ENCODE measurements around the gene SLC30A3. TPM values are rescaled to one million over a fixed set of nuclear protein-coding genes. Genes with fewer than 3 reads are reported as not detected.

SLC30A3 gene
- total RNA-seq, 1 experiment from 2014 or later = 1.5 TPM

GRCh38 chr2:27211943-27212625 lies 50.8 kb downstream of the SLC30A3 start, which contains the start of the genes ATRAID and SLC5A6:
ATRAID (plus strand) TSS chr2:27212041; CDS start chr2:27212369, 328 bp downstream.
SLC5A6 (minus strand) TSS chr2:27212268; CDS start chr2:27207650, 4,618 bp downstream.
- DNase-seq = peak; percentile 77 to 89
- POLR2A ChIA-PET (ENCODE audit: unreplicated experiment) = interaction anchor here (0.6 to 0.7 kb wide), 4 partner anchors 57 to 147 kb away, joined by 3 to 6 read pairs (median 4); no protein-coding TSS in a partner anchor
- intact Hi-C loops (cut with micrococcal nuclease; ENCODE audit: unreplicated experiment) = loop anchor here (1.0 to 10.0 kb wide), 5 partner anchors 21 to 250 kb away; partner anchors contain the start of genes MPV17, PREB, PRR30 and TRIM54
- TF ChIP-seq EZH2 (IDR thresholded peaks at IDR 0.05; ENCODE audit: low read depth) (no peak), CTCF (conservative IDR thresholded peaks at IDR 0.05) (no peak)
- CTCF ChIA-PET = no interaction called here
- Histone ChIP-seq H3K79me2 (ENCODE audit: low read depth) (peaks cover 24% of the 10 kb centered on the region), H3K4me1 (replicated peaks; ENCODE audit: insufficient read depth) (peaks cover 36% of the 10 kb centered on the region), H3K9me2 (ENCODE audit: insufficient read depth) (no peaks in the 10 kb centered on the region), H3K4me3 (peak within 1 kb of the TSS; percentile 82), H3K36me3 (ENCODE audit: low read depth) (peaks cover 15% of the 10 kb centered on the region; the same call in 1 of the 2 replicates), H3K27me3 (ENCODE audit: insufficient read depth, low read depth) (no peaks in the 10 kb centered on the region), H2AFZ (peak within 1 kb of the TSS; percentile 92), H3K4me2 (peak within 1 kb of the TSS; percentile 93), H4K20me1 (ENCODE audit: insufficient read depth) (no peaks in the 10 kb centered on the region), H3F3A (ENCODE audit: insufficient read depth, low read depth) (peaks cover 46% of the 10 kb centered on the region), H3K27ac (peak within 1 kb of the TSS; percentile 82), H3K9me3 (ENCODE audit: insufficient read depth, low read depth) (no peaks in the 10 kb centered on the region)
- BruUV-seq (replicated peaks) = no TSS peak

GRCh38 chr2:27211241-27211942 lies 51.5 kb downstream of the SLC30A3 start:
- Histone ChIP-seq H4K20me1 (ENCODE audit: insufficient read depth) (no peaks in the 10 kb centered on the region), H3K4me1 (replicated peaks; ENCODE audit: insufficient read depth) (peaks cover 33% of the 10 kb centered on the region), H3K4me3 (peak overlapping the region; percentile 82), H3K27me3 (ENCODE audit: insufficient read depth, low read depth) (no peaks in the 10 kb centered on the region), H3K4me2 (peak overlapping the region; percentile 93), H3K9me3 (ENCODE audit: insufficient read depth, low read depth) (no peaks in the 10 kb centered on the region), H3K9me2 (ENCODE audit: insufficient read depth) (no peaks in the 10 kb centered on the region), H3K27ac (peak overlapping the region; percentile 82), H2AFZ (peak overlapping the region; percentile 92), H3K36me3 (ENCODE audit: low read depth) (peaks cover 18% of the 10 kb centered on the region; the same call in 1 of the 2 replicates), H3K79me2 (ENCODE audit: low read depth) (peaks cover 24% of the 10 kb centered on the region), H3F3A (ENCODE audit: insufficient read depth, low read depth) (peaks cover 40% of the 10 kb centered on the region)
- TSS peak; percentile 75 for BruUV-seq (replicated peaks)
- TF ChIP-seq EZH2 (IDR thresholded peaks at IDR 0.05; ENCODE audit: low read depth) (no peak), CTCF (conservative IDR thresholded peaks at IDR 0.05) (no peak)
- intact Hi-C loops (cut with micrococcal nuclease; ENCODE audit: unreplicated experiment) = loop anchor here (1.0 to 10.0 kb wide), 5 partner anchors 20 to 249 kb away; partner anchors contain the start of genes MPV17, PREB, PRR30 and TRIM54
- ChIA-PET POLR2A (ENCODE audit: unreplicated experiment) (interaction anchor here (0.6 to 0.7 kb wide), 3 partner anchors 57 to 133 kb away, joined by 4 to 6 read pairs (median 4); no protein-coding TSS in a partner anchor), CTCF (no interaction called here)
- DNase-seq = peak; percentile 66 to 80

All from PC-9 (cell line).